ENCODE measurements around the gene FGD3. TPM values are rescaled to one million over a fixed set of nuclear protein-coding genes. Genes with fewer than 3 reads are reported as not detected.

Gene FGD3
- total RNA-seq, 1 donor from 2014 or later: 0.46 TPM

DNA sequence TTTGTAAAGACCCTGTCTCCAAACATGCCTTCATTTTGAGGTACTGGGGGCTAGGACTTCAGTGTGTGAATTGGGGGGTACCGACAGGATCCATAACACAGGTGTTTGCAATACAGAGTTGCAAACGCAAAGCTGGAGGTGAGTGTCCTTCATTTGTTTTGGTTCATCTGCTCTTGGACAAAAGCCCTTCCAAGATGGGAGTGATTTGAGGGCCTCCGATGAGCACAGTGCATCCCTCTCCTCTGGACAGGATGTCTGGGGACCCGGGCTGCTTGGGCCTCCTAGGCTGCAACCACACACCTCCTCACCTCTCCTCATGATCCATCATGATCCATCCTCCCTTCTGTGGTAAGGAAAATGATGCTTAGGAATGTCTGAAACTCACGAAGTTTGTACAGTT, 23.8 kb downstream of the FGD3 start:
- TF ChIP-seq, protein P1, sequence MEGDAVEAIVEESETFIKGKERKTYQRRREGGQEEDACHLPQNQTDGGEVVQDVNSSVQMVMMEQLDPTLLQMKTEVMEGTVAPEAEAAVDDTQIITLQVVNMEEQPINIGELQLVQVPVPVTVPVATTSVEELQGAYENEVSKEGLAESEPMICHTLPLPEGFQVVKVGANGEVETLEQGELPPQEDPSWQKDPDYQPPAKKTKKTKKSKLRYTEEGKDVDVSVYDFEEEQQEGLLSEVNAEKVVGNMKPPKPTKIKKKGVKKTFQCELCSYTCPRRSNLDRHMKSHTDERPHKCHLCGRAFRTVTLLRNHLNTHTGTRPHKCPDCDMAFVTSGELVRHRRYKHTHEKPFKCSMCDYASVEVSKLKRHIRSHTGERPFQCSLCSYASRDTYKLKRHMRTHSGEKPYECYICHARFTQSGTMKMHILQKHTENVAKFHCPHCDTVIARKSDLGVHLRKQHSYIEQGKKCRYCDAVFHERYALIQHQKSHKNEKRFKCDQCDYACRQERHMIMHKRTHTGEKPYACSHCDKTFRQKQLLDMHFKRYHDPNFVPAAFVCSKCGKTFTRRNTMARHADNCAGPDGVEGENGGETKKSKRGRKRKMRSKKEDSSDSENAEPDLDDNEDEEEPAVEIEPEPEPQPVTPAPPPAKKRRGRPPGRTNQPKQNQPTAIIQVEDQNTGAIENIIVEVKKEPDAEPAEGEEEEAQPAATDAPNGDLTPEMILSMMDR (IDR thresholded peaks at IDR 0.05; ENCODE audit: insufficient read depth, low read length, poor library complexity, severe bottlenecking): no peak
- Histone ChIP-seq H3K27me3 (ENCODE audit: control insufficient read depth, insufficient read depth, low read length) (peaks cover 3% of the 10 kb centered on the region), H3K36me3 (ENCODE audit: control insufficient read depth, insufficient read depth, low read length) (no peaks in the 10 kb centered on the region), H3K4me3 (ENCODE audit: low read depth, low read length) (no peak overlapping the region)
- no peak for DNase-seq (ENCODE audit: low read depth)

DNA sequence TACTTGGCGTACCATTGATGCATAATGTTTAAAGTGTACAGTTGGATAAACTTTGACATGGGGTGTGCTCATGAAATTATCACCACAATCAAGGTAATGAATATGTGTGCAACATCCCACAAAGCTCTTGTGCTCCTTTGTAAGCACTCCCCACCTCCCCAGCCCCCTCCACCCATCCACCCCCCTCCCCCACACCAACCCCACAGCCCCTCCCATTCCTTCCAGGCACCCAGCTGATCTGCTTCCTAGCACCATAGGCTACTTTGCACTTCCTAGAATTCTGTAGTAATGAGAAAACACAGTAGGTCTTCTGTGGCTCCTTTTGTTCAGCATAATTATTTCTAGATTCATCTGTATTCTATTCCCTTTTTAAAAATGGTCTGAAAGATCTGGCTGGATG, 24.5 kb downstream of the FGD3 start:
- Histone ChIP-seq H3K36me3 (ENCODE audit: control insufficient read depth, insufficient read depth, low read length) (no peaks in the 10 kb centered on the region), H3K27me3 (ENCODE audit: control insufficient read depth, insufficient read depth, low read length) (peaks cover 3% of the 10 kb centered on the region), H3K4me3 (ENCODE audit: low read depth, low read length) (no peak overlapping the region)
- DNase-seq (ENCODE audit: low read depth): no peak
- TF ChIP-seq, protein P1 (IDR thresholded peaks at IDR 0.05; ENCODE audit: insufficient read depth, low read length, poor library complexity, severe bottlenecking): no peak

DNA sequence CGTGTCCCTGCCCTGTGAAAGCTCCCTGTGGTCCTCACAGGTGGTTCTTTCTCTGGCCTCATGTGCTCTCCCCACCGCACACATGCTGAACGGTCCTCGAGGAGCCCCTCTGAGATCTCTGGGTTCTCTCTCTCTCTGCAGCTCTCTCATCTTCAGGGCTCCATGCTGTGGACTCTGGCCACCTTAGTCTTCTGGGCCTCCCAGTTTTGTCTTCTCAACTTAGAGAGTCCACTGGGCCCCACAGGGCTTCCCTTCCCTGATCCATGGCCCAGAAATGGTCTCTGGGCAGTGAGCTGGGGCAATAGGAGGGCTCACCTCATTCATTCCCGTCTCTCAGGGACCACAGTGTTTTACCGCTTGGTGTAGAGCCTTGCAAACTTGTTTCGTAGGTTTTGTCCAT, 26.4 kb downstream of the FGD3 start:
- no peaks in the 10 kb centered on the region for H3K36me3 ChIP-seq (ENCODE audit: control insufficient read depth, insufficient read depth, low read length)
- DNase-seq (ENCODE audit: low read depth): no peak
- H3K4me3 ChIP-seq (ENCODE audit: low read depth, low read length): no peak overlapping the region
- peaks cover 3% of the 10 kb centered on the region for H3K27me3 ChIP-seq (ENCODE audit: control insufficient read depth, insufficient read depth, low read length)
- TF ChIP-seq, protein P1 (IDR thresholded peaks at IDR 0.05; ENCODE audit: insufficient read depth, low read length, poor library complexity, severe bottlenecking): no peak

DNA sequence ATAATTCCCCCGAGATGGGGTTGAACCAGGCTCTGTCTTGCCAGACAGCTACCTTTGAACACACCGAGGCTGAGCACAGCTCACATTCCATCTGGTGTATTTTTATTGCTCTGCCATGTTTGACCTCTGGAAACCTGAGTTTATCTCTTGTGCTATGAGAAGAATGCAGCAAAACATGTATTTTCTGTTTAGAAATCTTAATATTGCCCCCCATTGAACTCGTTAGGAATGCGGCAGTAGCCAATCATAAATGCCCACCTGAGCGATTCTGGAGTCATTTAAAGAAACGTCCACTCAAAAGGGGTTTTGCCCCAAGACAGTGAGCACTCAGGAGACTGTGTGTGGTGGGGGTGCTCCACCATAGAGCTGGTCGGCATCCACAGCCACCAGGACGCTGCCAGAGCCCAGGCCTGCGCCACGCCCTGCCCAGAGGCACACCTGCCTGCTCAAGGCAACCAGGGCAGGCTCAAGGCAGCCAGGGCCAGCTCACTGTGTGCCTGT, 26.9 kb downstream of the FGD3 start:
- Histone ChIP-seq H3K27me3 (ENCODE audit: control insufficient read depth, insufficient read depth, low read length) (peaks cover 3% of the 10 kb centered on the region), H3K4me3 (ENCODE audit: low read depth, low read length) (no peak overlapping the region), H3K36me3 (ENCODE audit: control insufficient read depth, insufficient read depth, low read length) (no peaks in the 10 kb centered on the region)
- DNase-seq (ENCODE audit: low read depth): no peak
- TF ChIP-seq, protein P1 (IDR thresholded peaks at IDR 0.05; ENCODE audit: insufficient read depth, low read length, poor library complexity, severe bottlenecking): no peak

DNA sequence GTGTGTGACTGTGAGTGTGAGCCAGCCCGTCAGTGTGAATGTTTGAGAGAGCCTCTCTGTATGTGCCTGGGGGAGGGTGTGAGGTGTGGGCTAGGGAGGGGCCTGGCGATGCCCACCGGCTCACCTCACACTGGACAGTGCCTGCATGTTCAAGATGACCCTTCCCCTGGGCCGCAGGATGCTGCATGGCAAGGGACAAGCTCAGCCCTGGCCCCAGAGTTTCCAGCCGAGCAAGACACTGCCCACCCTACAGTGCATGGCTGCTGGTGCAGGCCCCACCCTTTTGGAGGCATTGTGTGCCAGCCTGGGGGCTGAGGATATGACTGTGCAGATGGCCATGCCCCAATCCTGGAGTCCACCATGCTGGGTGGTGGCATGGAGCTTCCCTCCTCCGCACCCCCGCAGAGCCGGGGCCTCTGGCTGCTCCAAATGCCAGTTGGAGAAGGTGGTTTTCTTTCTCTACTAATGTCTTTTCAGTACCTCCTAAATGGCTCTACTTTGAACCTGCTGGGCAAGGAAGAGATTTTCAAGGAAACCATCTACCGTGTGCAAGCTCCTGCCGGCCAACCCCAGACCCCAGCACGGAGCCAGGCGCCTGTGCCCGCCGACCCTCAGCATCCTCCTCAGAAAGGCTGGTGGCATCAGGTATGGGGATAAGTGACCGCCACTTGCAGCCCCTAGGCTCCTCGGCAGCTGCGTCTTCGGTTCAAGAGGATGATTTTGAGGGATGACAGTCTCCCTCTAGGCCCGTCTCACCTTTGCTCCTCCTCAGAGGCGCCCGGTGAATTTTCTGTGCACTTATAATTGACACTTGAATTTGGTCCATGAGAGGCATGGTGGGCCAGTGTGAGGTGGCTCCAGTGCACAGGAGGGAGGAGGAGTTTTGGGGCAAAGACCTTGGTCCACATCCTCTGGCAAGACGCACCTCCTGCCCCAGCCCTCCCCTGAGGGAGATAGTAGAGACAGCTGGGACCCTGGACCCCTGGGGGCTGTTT, 27.7 kb downstream of the FGD3 start:
- TF ChIP-seq, protein P1 (IDR thresholded peaks at IDR 0.05; ENCODE audit: insufficient read depth, low read length, poor library complexity, severe bottlenecking): no peak
- Histone ChIP-seq H3K4me3 (ENCODE audit: low read depth, low read length) (no peak overlapping the region), H3K27me3 (ENCODE audit: control insufficient read depth, insufficient read depth, low read length) (peaks cover 3% of the 10 kb centered on the region), H3K36me3 (ENCODE audit: control insufficient read depth, insufficient read depth, low read length) (no peaks in the 10 kb centered on the region)
- no peak for DNase-seq (ENCODE audit: low read depth)

Data from kidney epithelial cell (primary cell).